GM12872 (cell line): ENCODE results near the gene SPEG.

Source experiments
- TF ChIP-seq, protein P1 (sequence below): IDR thresholded peaks from 3 replicates; pipeline ENCODE4 v1.5.1; 2011; ENCODE audit warnings: low read depth, mild to moderate bottlenecking, low read length, moderate library complexity; ENCODE audit not compliant: insufficient read depth

SPEG gene

DNA sequence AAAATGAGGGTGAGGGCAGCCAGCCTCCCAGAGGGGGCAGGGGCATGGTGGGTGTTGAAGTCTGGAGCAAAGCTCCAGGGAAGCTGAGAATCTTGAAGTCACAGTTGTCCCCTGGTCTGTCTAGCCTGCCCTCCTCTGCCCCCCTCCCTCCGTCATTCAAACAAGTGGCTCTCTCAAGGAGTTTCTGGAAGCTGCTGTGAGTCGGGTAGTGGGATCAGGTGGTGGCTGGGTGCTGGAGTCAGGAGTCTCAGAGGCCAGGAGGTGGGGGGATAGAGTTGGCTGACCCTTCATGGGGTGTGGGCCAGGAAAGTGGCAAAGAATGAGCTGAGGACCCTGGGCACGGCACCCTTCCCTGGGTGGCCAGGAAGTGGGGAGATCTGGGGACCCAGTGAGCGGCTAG is 79.1 kb downstream of the SPEG start:
- TF ChIP-seq, protein P1, sequence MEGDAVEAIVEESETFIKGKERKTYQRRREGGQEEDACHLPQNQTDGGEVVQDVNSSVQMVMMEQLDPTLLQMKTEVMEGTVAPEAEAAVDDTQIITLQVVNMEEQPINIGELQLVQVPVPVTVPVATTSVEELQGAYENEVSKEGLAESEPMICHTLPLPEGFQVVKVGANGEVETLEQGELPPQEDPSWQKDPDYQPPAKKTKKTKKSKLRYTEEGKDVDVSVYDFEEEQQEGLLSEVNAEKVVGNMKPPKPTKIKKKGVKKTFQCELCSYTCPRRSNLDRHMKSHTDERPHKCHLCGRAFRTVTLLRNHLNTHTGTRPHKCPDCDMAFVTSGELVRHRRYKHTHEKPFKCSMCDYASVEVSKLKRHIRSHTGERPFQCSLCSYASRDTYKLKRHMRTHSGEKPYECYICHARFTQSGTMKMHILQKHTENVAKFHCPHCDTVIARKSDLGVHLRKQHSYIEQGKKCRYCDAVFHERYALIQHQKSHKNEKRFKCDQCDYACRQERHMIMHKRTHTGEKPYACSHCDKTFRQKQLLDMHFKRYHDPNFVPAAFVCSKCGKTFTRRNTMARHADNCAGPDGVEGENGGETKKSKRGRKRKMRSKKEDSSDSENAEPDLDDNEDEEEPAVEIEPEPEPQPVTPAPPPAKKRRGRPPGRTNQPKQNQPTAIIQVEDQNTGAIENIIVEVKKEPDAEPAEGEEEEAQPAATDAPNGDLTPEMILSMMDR = no peak

DNA sequence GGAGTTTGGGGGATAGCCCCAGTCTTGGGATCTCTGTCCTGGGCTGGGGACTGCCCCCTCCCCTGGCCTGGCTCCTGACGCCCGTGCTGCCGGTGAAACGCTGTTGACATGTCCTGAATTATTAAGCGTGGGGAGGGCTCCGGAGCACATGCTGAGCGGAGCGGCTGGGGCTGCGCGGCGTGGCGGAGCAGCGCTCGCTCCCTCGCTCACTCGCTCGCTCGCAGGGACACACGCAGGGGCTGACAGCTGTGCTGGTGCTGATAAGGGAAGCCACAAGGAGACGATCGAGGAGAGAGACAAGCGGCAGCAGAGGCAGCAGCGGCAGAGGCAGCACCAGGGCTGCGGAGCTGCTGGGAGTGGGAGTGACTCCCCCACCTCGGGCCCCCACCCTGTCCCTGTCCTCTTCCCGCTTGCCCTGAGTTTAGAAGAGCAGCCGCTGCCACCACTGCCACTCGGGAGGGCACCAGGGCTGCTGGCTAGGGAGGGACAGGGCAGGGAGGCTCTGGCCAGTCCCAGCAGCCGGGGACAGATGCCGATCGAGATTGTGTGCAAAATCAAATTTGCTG is 79.6 kb downstream of the SPEG start, which contains the start of gene ASIC4:
Gene ASIC4, plus strand, starts transcription at position 287 of the 566 bp plus-strand sequence. Its CDS starts 243 bp downstream, at position 530.
- TF ChIP-seq, protein P1 = no peak

- TF ChIP-seq, protein P1 = no peak
Observed at GRCh38 chr2:219514836-219515235, 80.2 kb downstream of the SPEG start.

GRCh38 chr2:219515874-219516629 is 81.4 kb downstream of the SPEG start:
- TF ChIP-seq, protein P1 = no peak

DNA sequence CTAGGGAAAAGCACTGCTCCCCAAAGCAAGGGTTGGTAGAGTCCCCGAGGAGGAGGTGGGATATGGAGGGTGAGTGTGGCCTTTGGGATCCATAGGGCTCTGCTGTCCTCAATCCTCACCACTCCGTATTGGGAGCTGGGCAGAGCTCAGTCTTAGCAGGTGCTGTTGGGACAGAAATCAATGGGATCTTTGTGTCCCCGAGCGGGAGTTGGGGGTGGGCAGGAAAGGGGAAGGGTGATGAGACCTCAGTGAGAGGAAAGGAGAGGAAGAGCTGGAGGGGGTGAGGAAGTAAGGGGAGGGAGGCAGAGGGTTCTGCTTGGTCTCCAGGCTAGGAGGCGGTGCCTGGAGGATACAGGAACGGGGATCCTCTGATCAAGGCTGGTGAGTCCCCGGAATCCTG is 82.2 kb downstream of the SPEG start:
- TF ChIP-seq, protein P1 = no peak

- TF ChIP-seq, protein P1 = no peak
Observed at GRCh38 chr2:219517954-219518778, 83.5 kb downstream of the SPEG start.

GRCh38 chr2:219519526-219519916 is 84.9 kb downstream of the SPEG start:
- TF ChIP-seq, protein P1 = no peak
